ENCODE results near the gene IDUA.

The IDUA gene

DNA sequence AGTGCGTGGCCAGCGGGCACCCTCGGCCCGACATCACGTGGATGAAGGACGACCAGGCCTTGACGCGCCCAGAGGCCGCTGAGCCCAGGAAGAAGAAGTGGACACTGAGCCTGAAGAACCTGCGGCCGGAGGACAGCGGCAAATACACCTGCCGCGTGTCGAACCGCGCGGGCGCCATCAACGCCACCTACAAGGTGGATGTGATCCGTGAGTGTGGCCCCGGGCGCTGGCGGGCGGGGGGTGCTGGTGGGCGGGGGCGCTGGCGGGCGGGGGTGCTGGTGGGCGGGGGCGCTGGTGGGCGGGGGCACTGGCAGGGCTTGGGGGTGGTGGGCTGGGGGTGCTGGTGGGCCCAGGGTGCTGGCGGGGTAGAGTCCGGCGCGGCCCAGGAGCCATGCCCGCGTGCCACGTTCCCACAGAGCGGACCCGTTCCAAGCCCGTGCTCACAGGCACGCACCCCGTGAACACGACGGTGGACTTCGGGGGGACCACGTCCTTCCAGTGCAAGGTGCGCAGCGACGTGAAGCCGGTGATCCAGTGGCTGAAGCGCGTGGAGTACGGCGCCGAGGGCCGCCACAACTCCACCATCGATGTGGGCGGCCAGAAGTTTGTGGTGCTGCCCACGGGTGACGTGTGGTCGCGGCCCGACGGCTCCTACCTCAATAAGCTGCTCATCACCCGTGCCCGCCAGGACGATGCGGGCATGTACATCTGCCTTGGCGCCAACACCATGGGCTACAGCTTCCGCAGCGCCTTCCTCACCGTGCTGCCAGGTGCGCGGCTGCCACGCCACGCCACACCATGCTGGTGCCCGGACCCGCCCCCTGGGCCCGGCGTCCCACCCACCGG, 37.3 kb downstream of the IDUA start:
- Histone ChIP-seq H3K9ac (ENCODE audit: low read length) (no peak overlapping the region), H2BK120ac (ENCODE audit: low read depth, low read length) (no peak overlapping the region), H3K79me2 (ENCODE audit: control insufficient read depth, insufficient read depth, low read length) (no peaks in the 10 kb centered on the region), H3K4me1 (ENCODE audit: control insufficient read depth, low read depth, low read length) (no peaks in the 10 kb centered on the region), H4K5ac (ENCODE audit: low read length) (no peak overlapping the region), H3K4ac (ENCODE audit: low read depth, low read length) (no peak overlapping the region), H3K23ac (ENCODE audit: low read length) (no peak overlapping the region), H3K56ac (ENCODE audit: low read length) (no peak overlapping the region), H3K27ac (ENCODE audit: low read depth, low read length) (no peak overlapping the region), H2AK5ac (ENCODE audit: low read length) (no peak overlapping the region), H2BK5ac (ENCODE audit: low read length) (no peak overlapping the region), H4K8ac (ENCODE audit: low read depth, low read length) (no peak overlapping the region), H2BK15ac (replicated peaks; ENCODE audit: low read depth) (no peak overlapping the region), H3K79me1 (ENCODE audit: low read length) (no peaks in the 10 kb centered on the region), H3K27me3 (ENCODE audit: insufficient read depth, low read length, poor library complexity) (no peaks in the 10 kb centered on the region), H3K4me3 (ENCODE audit: low read length) (no peak overlapping the region), H3K4me2 (ENCODE audit: low read length) (no peak overlapping the region), H3K18ac (ENCODE audit: low read length) (no peak overlapping the region), H3K36me3 (ENCODE audit: control insufficient read depth, insufficient read depth, low read length) (peaks cover 8% of the 10 kb centered on the region)
- no peak for DNase-seq
- no CpG with 5 or more reads among the region's 83 CpGs for WGBS (ENCODE audit: extremely low coverage, insufficient coverage, low lambda C conversion rate)

- no peak overlapping the region for H3K18ac ChIP-seq (ENCODE audit: low read length)
- DNase-seq, result no peak
These were observed 38.2 kb downstream of the IDUA start for GRCh38 chr4:1024882-1025545.

GRCh38 chr4:1026115-1026514, 39.3 kb downstream of the IDUA start:
- Histone ChIP-seq H3K4me1 (ENCODE audit: control insufficient read depth, low read depth, low read length) (no peaks in the 10 kb centered on the region), H3K56ac (ENCODE audit: low read length) (no peak overlapping the region)
- no peak for DNase-seq

More at GRCh38 chr4:1024882-1025545, 38.2 kb downstream of the IDUA start:
- no peak overlapping the region for H2AK5ac ChIP-seq (ENCODE audit: low read length)
- peaks cover 8% of the 10 kb centered on the region for H3K36me3 ChIP-seq (ENCODE audit: control insufficient read depth, insufficient read depth, low read length)
- H3K56ac ChIP-seq (ENCODE audit: low read length), result no peak overlapping the region
- H3K4ac ChIP-seq (ENCODE audit: low read depth, low read length), result no peak overlapping the region
- H3K4me1 ChIP-seq (ENCODE audit: control insufficient read depth, low read depth, low read length), result no peaks in the 10 kb centered on the region
- no peak overlapping the region for H3K27ac ChIP-seq (ENCODE audit: low read depth, low read length)
- no peak overlapping the region for H2BK120ac ChIP-seq (ENCODE audit: low read depth, low read length)
- no peaks in the 10 kb centered on the region for H3K79me1 ChIP-seq (ENCODE audit: low read length)
- no peak overlapping the region for H2BK15ac ChIP-seq (replicated peaks; ENCODE audit: low read depth)
- no peak overlapping the region for H4K8ac ChIP-seq (ENCODE audit: low read depth, low read length)
- no peak overlapping the region for H3K9ac ChIP-seq (ENCODE audit: low read length)
- no peak overlapping the region for H3K4me2 ChIP-seq (ENCODE audit: low read length)
- no CpG with 5 or more reads among the region's 32 CpGs for WGBS (ENCODE audit: extremely low coverage, insufficient coverage, low lambda C conversion rate)
- no peak overlapping the region for H3K23ac ChIP-seq (ENCODE audit: low read length)
- no peak overlapping the region for H4K5ac ChIP-seq (ENCODE audit: low read length)
- H3K4me3 ChIP-seq (ENCODE audit: low read length), result no peak overlapping the region
- no peak overlapping the region for H2BK5ac ChIP-seq (ENCODE audit: low read length)
- no peaks in the 10 kb centered on the region for H3K27me3 ChIP-seq (ENCODE audit: insufficient read depth, low read length, poor library complexity)
- H3K79me2 ChIP-seq (ENCODE audit: control insufficient read depth, insufficient read depth, low read length), result no peaks in the 10 kb centered on the region

DNA sequence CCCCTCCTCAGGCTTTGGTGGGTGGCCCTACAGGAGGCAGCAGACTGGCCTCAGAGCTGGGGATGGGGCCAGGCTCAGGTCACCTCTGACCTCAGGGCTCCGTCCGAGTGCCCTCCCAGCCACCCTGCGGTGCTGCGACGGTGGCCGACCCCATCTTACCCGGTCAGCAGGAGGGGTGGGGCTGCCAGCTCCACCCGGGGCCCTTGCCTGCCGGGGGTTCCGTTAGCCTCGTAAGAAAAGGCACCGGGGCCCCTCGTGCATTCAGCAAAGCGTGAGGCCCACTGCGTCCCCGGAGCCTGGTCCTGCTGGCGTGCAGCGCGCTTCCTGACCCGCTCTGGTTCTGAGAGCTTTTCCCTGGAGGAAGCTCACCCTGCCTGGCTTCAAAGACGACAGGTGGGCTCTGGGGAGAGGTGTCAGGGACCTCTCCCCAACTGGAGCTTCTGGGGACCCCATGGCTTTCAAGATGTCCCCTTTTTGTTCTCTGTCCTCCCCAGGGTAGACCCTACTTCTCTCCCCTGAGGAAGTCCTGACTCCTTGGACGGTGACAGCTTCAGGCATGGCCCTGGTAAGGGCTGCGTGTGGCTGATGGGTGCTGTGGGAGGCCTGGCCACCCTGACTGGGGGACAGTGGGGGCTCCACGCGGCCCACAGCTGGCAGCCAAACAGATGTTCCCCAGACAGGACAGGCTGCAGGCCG, 40.5 kb downstream of the IDUA start:
- no peaks in the 10 kb centered on the region for H3K4me1 ChIP-seq (ENCODE audit: control insufficient read depth, low read depth, low read length)
- no CpG with 5 or more reads among the region's 26 CpGs for WGBS (ENCODE audit: extremely low coverage, insufficient coverage, low lambda C conversion rate)
- H2BK15ac ChIP-seq (replicated peaks; ENCODE audit: low read depth), result no peak overlapping the region

More at GRCh38 chr4:1026115-1026514, 39.3 kb downstream of the IDUA start:
- Histone ChIP-seq H2BK15ac (replicated peaks; ENCODE audit: low read depth) (no peak overlapping the region), H4K8ac (ENCODE audit: low read depth, low read length) (no peak overlapping the region), H3K27me3 (ENCODE audit: insufficient read depth, low read length, poor library complexity) (no peaks in the 10 kb centered on the region), H3K79me2 (ENCODE audit: control insufficient read depth, insufficient read depth, low read length) (no peaks in the 10 kb centered on the region), H2BK120ac (ENCODE audit: low read depth, low read length) (no peak overlapping the region), H3K23ac (ENCODE audit: low read length) (no peak overlapping the region), H3K27ac (ENCODE audit: low read depth, low read length) (no peak overlapping the region), H3K9ac (ENCODE audit: low read length) (no peak overlapping the region), H3K4me3 (ENCODE audit: low read length) (no peak overlapping the region), H3K36me3 (ENCODE audit: control insufficient read depth, insufficient read depth, low read length) (peaks cover 8% of the 10 kb centered on the region), H3K4ac (ENCODE audit: low read depth, low read length) (no peak overlapping the region), H3K4me2 (ENCODE audit: low read length) (no peak overlapping the region), H3K18ac (ENCODE audit: low read length) (no peak overlapping the region), H3K79me1 (ENCODE audit: low read length) (no peaks in the 10 kb centered on the region), H2BK5ac (ENCODE audit: low read length) (no peak overlapping the region), H2AK5ac (ENCODE audit: low read length) (no peak overlapping the region), H4K5ac (ENCODE audit: low read length) (no peak overlapping the region)
- no CpG with 5 or more reads among the region's 17 CpGs for WGBS (ENCODE audit: extremely low coverage, insufficient coverage, low lambda C conversion rate)

GRCh38 chr4:1027915-1028238, 41.0 kb downstream of the IDUA start:
- Histone ChIP-seq H3K4me1 (ENCODE audit: control insufficient read depth, low read depth, low read length) (no peaks in the 10 kb centered on the region), H3K79me1 (ENCODE audit: low read length) (no peaks in the 10 kb centered on the region), H4K5ac (ENCODE audit: low read length) (no peak overlapping the region), H2BK5ac (ENCODE audit: low read length) (no peak overlapping the region), H3K36me3 (ENCODE audit: control insufficient read depth, insufficient read depth, low read length) (peaks cover 8% of the 10 kb centered on the region), H4K8ac (ENCODE audit: low read depth, low read length) (no peak overlapping the region), H3K4me2 (ENCODE audit: low read length) (no peak overlapping the region), H2BK120ac (ENCODE audit: low read depth, low read length) (no peak overlapping the region), H3K18ac (ENCODE audit: low read length) (no peak overlapping the region), H3K27ac (ENCODE audit: low read depth, low read length) (no peak overlapping the region), H3K9ac (ENCODE audit: low read length) (no peak overlapping the region), H3K27me3 (ENCODE audit: insufficient read depth, low read length, poor library complexity) (no peaks in the 10 kb centered on the region), H3K23ac (ENCODE audit: low read length) (no peak overlapping the region), H3K4ac (ENCODE audit: low read depth, low read length) (no peak overlapping the region), H2BK15ac (replicated peaks; ENCODE audit: low read depth) (no peak overlapping the region), H2AK5ac (ENCODE audit: low read length) (no peak overlapping the region), H3K79me2 (ENCODE audit: control insufficient read depth, insufficient read depth, low read length) (no peaks in the 10 kb centered on the region), H3K4me3 (ENCODE audit: low read length) (no peak overlapping the region), H3K56ac (ENCODE audit: low read length) (no peak overlapping the region)
- no CpG with 5 or more reads among the region's 9 CpGs for WGBS (ENCODE audit: extremely low coverage, insufficient coverage, low lambda C conversion rate)
- DNase-seq, result no peak

More for the DNA sequence above, 40.5 kb downstream of the IDUA start:
- H4K5ac ChIP-seq (ENCODE audit: low read length), result no peak overlapping the region
- H3K4ac ChIP-seq (ENCODE audit: low read depth, low read length), result no peak overlapping the region
- no peak overlapping the region for H3K9ac ChIP-seq (ENCODE audit: low read length)
- no peak overlapping the region for H3K18ac ChIP-seq (ENCODE audit: low read length)
- H3K4me2 ChIP-seq (ENCODE audit: low read length), result no peak overlapping the region
- no peaks in the 10 kb centered on the region for H3K27me3 ChIP-seq (ENCODE audit: insufficient read depth, low read length, poor library complexity)
- DNase-seq, result no peak
- no peak overlapping the region for H3K27ac ChIP-seq (ENCODE audit: low read depth, low read length)
- no peak overlapping the region for H2BK5ac ChIP-seq (ENCODE audit: low read length)
- H3K36me3 ChIP-seq (ENCODE audit: control insufficient read depth, insufficient read depth, low read length), result peaks cover 8% of the 10 kb centered on the region
- H3K23ac ChIP-seq (ENCODE audit: low read length), result no peak overlapping the region
- H3K4me3 ChIP-seq (ENCODE audit: low read length), result no peak overlapping the region
- H3K79me1 ChIP-seq (ENCODE audit: low read length), result no peaks in the 10 kb centered on the region
- no peak overlapping the region for H2AK5ac ChIP-seq (ENCODE audit: low read length)
- peak overlapping the region; percentile 34 for H3K56ac ChIP-seq (ENCODE audit: low read length)
- H3K79me2 ChIP-seq (ENCODE audit: control insufficient read depth, insufficient read depth, low read length), result no peaks in the 10 kb centered on the region
- H2BK120ac ChIP-seq (ENCODE audit: low read depth, low read length), result no peak overlapping the region
- no peak overlapping the region for H4K8ac ChIP-seq (ENCODE audit: low read depth, low read length)
